HL-60 (cell line): Measurements from ENCODE around the gene COA4.

Experiments
- DNase-seq, 2 experiments: peaks; one replicate each; pipeline ENCODE4 v3.0.0-alpha.2; 2010 to 2020; ENCODE audit warnings: low read depth in 1 of 2, low spot score in 1 of 2
- H3K27ac ChIP-seq: fragments of 250-450 bp; sonication (Bioruptor Pico); replicated peaks from 2 replicates; pipeline ENCODE4 v1.5.1; 2020; ENCODE audit warnings: mild to moderate bottlenecking, moderate library complexity
- H3K27me3 ChIP-seq: fragments of 250-450 bp; sonication (Bioruptor Pico); 2 replicates; pipeline ENCODE4 v1.5.1; 2021; ENCODE audit warnings: mild to moderate bottlenecking, moderate library complexity; ENCODE audit not compliant: insufficient read depth, poor library complexity, severe bottlenecking
- H3K4me3 ChIP-seq: replicated peaks from 2 replicates; pipeline ENCODE4 v1.5.1; 2011; ENCODE audit warnings: mild to moderate bottlenecking, control low read depth, low read length; ENCODE audit not compliant: insufficient read depth
- CTCF ChIP-seq: IDR thresholded peaks from one replicate; pipeline ENCODE4 v1.5.1; 2011; ENCODE audit warnings: low read length, control low read depth, inconsistent platforms; ENCODE audit not compliant: insufficient read depth
- GABPA ChIP-seq: IDR thresholded peaks from 2 replicates; pipeline ENCODE4 v1.6.1; 2012; ENCODE audit warnings: low read depth
- POLR2AphosphoS5 ChIP-seq: IDR thresholded peaks from 2 replicates; pipeline ENCODE4 v1.6.1; 2012; ENCODE audit warnings: low read depth
- REST ChIP-seq: IDR thresholded peaks from 2 replicates; pipeline ENCODE4 v1.6.1; 2012; ENCODE audit warnings: low read depth; ENCODE audit not compliant: insufficient replicate concordance
- SPI1 ChIP-seq: IDR thresholded peaks from 2 replicates; pipeline ENCODE4 v1.6.1; 2012; ENCODE audit warnings: low read depth, mild to moderate bottlenecking, borderline replicate concordance

COA4 gene

GRCh38 chr11:73893041-73893440, 16.4 kb upstream of the COA4 start:
- TF ChIP-seq POLR2AphosphoS5: no peak
- no peak for TF ChIP-seq SPI1
- no peak for TF ChIP-seq GABPA
- no peak for TF ChIP-seq CTCF
- no peak for TF ChIP-seq REST
- Histone ChIP-seq H3K27ac (no peak overlapping the region), H3K27me3 (no peaks in the 10 kb centered on the region), H3K4me3 (no peak overlapping the region)
- no peak for DNase-seq

- H3K27ac ChIP-seq: no peak overlapping the region
- no peak for DNase-seq
- TF ChIP-seq CTCF (no peak), REST (no peak), POLR2AphosphoS5 (no peak), GABPA (no peak), SPI1 (no peak)
- no peak overlapping the region for H3K4me3 ChIP-seq
- no peaks in the 10 kb centered on the region for H3K27me3 ChIP-seq
Observed at GRCh38 chr11:73889536-73889935, 12.9 kb upstream of the COA4 start.

GRCh38 chr11:73889019-73889418, 12.4 kb upstream of the COA4 start:
- TF ChIP-seq POLR2AphosphoS5 (no peak), REST (no peak), GABPA (no peak), CTCF (no peak), SPI1 (no peak)
- H3K27me3 ChIP-seq: no peaks in the 10 kb centered on the region
- H3K4me3 ChIP-seq: no peak overlapping the region
- H3K27ac ChIP-seq: no peak overlapping the region
- DNase-seq: no peak
